Ectodermal cell (in vitro differentiated cells): ENCODE data around the gene TARS1.

Experiments
- H3K27ac ChIP-seq: 2 replicates; pipeline ENCODE4 v1.7.0; 2013; ENCODE audit warnings: mild to moderate bottlenecking, low read depth, low read length; ENCODE audit not compliant: insufficient read depth, poor library complexity, severe bottlenecking
- H3K27me3 ChIP-seq: 2 replicates; pipeline ENCODE4 v1.7.0; 2013; ENCODE audit warnings: mild to moderate bottlenecking, low read length; ENCODE audit not compliant: insufficient read depth, control insufficient read depth, poor library complexity, severe bottlenecking
- H3K36me3 ChIP-seq: one replicate; pipeline ENCODE4 v1.7.0; 2013; ENCODE audit warnings: low read length; ENCODE audit not compliant: control insufficient read depth, insufficient read depth
- H3K4me1 ChIP-seq: one replicate; pipeline ENCODE4 v1.7.0; 2013; ENCODE audit warnings: low read length; ENCODE audit not compliant: control insufficient read depth, insufficient read depth
- H3K4me3 ChIP-seq: 2 replicates; pipeline ENCODE4 v1.7.0; 2013; ENCODE audit warnings: low read depth, low read length, control low read depth; ENCODE audit not compliant: insufficient read depth
- H3K9me3 ChIP-seq: 2 replicates; pipeline ENCODE4 v1.7.0; 2013; ENCODE audit warnings: mild to moderate bottlenecking, low read length, moderate library complexity; ENCODE audit not compliant: control insufficient read depth
- WGBS, 2 experiments: methylation state at CpG; one replicate each; pipeline ENCODE4 v1.1.7; 2013; ENCODE audit warnings: missing lambda C conversion rate in 2 of 2; 5-methylcytosine and 5-hydroxymethylcytosine counted together

TARS1 gene

GRCh38 chr5:33480876-33481275, 40.1 kb downstream of the TARS1 start:
- Histone ChIP-seq H3K4me3 (no peak overlapping the region), H3K9me3 (no peaks in the 10 kb centered on the region)

GRCh38 chr5:33482335-33482734, 41.6 kb downstream of the TARS1 start:
- no peaks in the 10 kb centered on the region for H3K4me1 ChIP-seq
- no peaks in the 10 kb centered on the region for H3K36me3 ChIP-seq
- no peak overlapping the region for H3K4me3 ChIP-seq
- H3K27ac ChIP-seq: no peak overlapping the region
- H3K9me3 ChIP-seq: no peaks in the 10 kb centered on the region
- WGBS, 2 experiments: 53 to 60% methylated on average over 7 of the region's 7 CpGs
- no peaks in the 10 kb centered on the region for H3K27me3 ChIP-seq

More at GRCh38 chr5:33480876-33481275, 40.1 kb downstream of the TARS1 start:
- 50 to 83% methylated on average over 1 to 2 of the region's 2 CpGs for WGBS, 2 experiments
- no peak overlapping the region for H3K27ac ChIP-seq
- H3K27me3 ChIP-seq: no peaks in the 10 kb centered on the region
- no peaks in the 10 kb centered on the region for H3K4me1 ChIP-seq
- no peaks in the 10 kb centered on the region for H3K36me3 ChIP-seq

- no peaks in the 10 kb centered on the region for H3K27me3 ChIP-seq
Observed at GRCh38 chr5:33487236-33487635, 46.5 kb downstream of the TARS1 start.

GRCh38 chr5:33488558-33489355, 48.0 kb downstream of the TARS1 start:
- no peaks in the 10 kb centered on the region for H3K36me3 ChIP-seq

More at GRCh38 chr5:33487236-33487635, 46.5 kb downstream of the TARS1 start:
- Histone ChIP-seq H3K4me3 (no peak overlapping the region), H3K27ac (no peak overlapping the region), H3K36me3 (no peaks in the 10 kb centered on the region), H3K9me3 (no peaks in the 10 kb centered on the region), H3K4me1 (no peaks in the 10 kb centered on the region)
- WGBS, 2 experiments: 84 to 95% methylated on average over 3 of the region's 3 CpGs

GRCh38 chr5:33489481-33490067, 48.8 kb downstream of the TARS1 start:
- Histone ChIP-seq H3K4me1 (no peaks in the 10 kb centered on the region), H3K4me3 (no peak overlapping the region), H3K27ac (no peak overlapping the region), H3K27me3 (no peaks in the 10 kb centered on the region), H3K36me3 (no peaks in the 10 kb centered on the region), H3K9me3 (no peaks in the 10 kb centered on the region)
- WGBS, 2 experiments: 94 to 96% methylated on average over 6 of the region's 6 CpGs

More at GRCh38 chr5:33488558-33489355, 48.0 kb downstream of the TARS1 start:
- WGBS, 2 experiments: 95% methylated on average over 19 of the region's 19 CpGs
- H3K4me3 ChIP-seq: no peak overlapping the region
- no peaks in the 10 kb centered on the region for H3K27me3 ChIP-seq
- no peak overlapping the region for H3K27ac ChIP-seq
- H3K4me1 ChIP-seq: no peaks in the 10 kb centered on the region
- H3K9me3 ChIP-seq: no peaks in the 10 kb centered on the region

DNA sequence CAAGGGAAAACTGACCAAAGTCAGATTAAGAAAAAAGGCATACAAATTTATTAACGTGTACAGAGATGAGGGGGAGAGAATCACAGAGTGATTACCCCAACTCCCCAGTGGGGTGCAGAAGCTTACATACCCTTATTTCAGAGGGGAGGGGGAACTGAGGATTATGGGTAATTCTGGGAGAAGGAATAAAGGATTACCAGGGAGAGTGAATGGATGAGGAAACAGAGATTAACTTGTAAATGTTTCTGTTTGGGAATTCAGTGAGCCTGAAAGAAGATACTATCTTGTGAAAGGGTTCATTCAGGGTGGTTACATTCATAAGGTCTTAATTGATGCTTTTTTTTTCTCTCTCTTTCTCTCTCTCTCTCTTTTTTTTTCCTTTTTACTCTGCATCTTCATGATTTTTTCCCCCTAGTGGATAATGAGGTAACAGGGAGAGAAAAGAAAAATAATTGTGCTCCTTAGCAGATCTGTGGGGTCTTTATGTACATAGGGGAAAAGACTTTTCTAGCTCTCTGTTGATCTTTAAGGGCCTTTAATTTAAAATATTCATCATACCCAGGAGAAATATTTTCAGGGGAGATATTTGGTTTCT, 49.4 kb downstream of the TARS1 start:
- no peak overlapping the region for H3K27ac ChIP-seq
- no peaks in the 10 kb centered on the region for H3K9me3 ChIP-seq
- 85 to 87% methylated on average over 1 of the region's 1 CpG for WGBS, 2 experiments
- H3K4me1 ChIP-seq: no peaks in the 10 kb centered on the region
- no peaks in the 10 kb centered on the region for H3K36me3 ChIP-seq
- H3K27me3 ChIP-seq: no peaks in the 10 kb centered on the region
- H3K4me3 ChIP-seq: no peak overlapping the region

DNA sequence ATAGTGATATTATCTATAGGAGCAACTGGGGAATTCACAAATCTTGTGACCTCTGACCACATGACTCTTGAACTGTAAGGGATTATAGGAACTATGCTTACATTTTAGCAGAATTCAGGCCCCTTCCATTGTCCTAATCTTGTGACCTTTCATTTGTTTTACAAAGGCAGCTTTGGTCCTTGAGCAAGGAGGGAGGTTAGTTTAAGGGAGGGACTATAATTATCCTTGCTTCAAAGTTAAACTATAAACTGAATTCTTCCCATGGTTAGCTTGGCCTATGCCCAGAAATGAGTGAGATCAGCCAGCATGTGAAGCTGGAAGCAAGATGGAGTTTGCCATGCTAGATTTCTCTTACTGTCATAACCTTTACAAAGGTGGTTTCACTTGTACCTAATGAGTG, 51.2 kb downstream of the TARS1 start:
- Histone ChIP-seq H3K27ac (no peak overlapping the region), H3K4me3 (no peak overlapping the region), H3K27me3 (no peaks in the 10 kb centered on the region), H3K9me3 (no peaks in the 10 kb centered on the region), H3K36me3 (no peaks in the 10 kb centered on the region), H3K4me1 (no peaks in the 10 kb centered on the region)

GRCh38 chr5:33494466-33494865, 53.7 kb downstream of the TARS1 start:
- no peak overlapping the region for H3K27ac ChIP-seq
- no peak overlapping the region for H3K4me3 ChIP-seq
- no peaks in the 10 kb centered on the region for H3K9me3 ChIP-seq
- WGBS, 2 experiments: 91% methylated on average over 1 of the region's 1 CpG; no CpG with 5 or more reads in 1 of the 2 experiments
- H3K27me3 ChIP-seq: no peaks in the 10 kb centered on the region
- H3K4me1 ChIP-seq: no peaks in the 10 kb centered on the region
- no peaks in the 10 kb centered on the region for H3K36me3 ChIP-seq

GRCh38 chr5:33501260-33501659, 60.5 kb downstream of the TARS1 start:
- 80 to 85% methylated on average over 4 of the region's 4 CpGs for whole genome bisulfite sequencing, 2 experiments

DNA sequence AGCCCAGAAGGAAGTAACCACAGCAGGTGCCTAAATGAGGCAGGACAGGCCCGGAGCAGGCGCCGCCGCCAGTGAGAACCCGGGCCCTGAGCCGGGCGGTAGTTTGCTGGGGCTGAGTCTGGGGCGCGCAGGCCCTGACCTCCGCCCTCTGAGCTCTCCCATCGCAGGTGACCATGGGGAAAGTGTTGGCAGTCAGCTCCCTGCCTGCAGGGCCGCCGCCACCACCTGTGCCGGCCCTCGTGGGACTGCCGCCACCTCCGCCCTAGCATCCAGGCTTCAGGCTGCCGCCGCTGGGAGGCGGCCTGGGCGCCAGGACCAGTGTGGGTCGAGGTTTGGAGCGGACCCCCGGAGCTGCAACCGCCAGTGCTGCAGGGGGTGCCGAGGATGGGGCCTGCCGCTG, 61.1 kb downstream of the TARS1 start:
- Histone ChIP-seq H3K4me1 (no peaks in the 10 kb centered on the region), H3K4me3 (no peak overlapping the region), H3K27ac (no peak overlapping the region), H3K27me3 (no peaks in the 10 kb centered on the region), H3K9me3 (no peaks in the 10 kb centered on the region), H3K36me3 (no peaks in the 10 kb centered on the region)
- WGBS, 2 experiments: 95% methylated on average over 27 of the region's 27 CpGs

More at GRCh38 chr5:33501260-33501659, 60.5 kb downstream of the TARS1 start:
- no peak overlapping the region for H3K27ac ChIP-seq
- H3K4me3 ChIP-seq: no peak overlapping the region
- no peaks in the 10 kb centered on the region for H3K27me3 ChIP-seq
- H3K4me1 ChIP-seq: no peaks in the 10 kb centered on the region
- H3K36me3 ChIP-seq: no peaks in the 10 kb centered on the region
- H3K9me3 ChIP-seq: no peaks in the 10 kb centered on the region
